K562 (cell line): ENCODE results near the gene HACL1. TPM values are rescaled to one million over a fixed set of nuclear protein-coding genes. Genes with fewer than 3 reads are reported as not detected.

ENCODE experiments used
- ATAC-seq: fragments of 200-7000 bp; cut with Tn5 transposase; 3 replicates; pipeline ENCODE4 v1.9.1; 2020; ENCODE audit warnings: moderate library complexity
- BruUV-seq: library from RNA; stranded (reverse); fragments of 400-500 nt; replicated peaks from 2 replicates; lab custom pipeline; 2021; lab: Mats Ljungman, UMichigan
- CTCF ChIA-PET: fragments of 300-600 bp; formaldehyde crosslinking; extraction: SDS; loops from one replicate; lab custom pipeline; 2021; ENCODE audit warnings: low intra/inter-chr PET ratio; lab: Yijun Ruan, JAX
- POLR2A ChIA-PET: fragments of 300-600, 350-650 bp; sonication (Branson Sonifier 250); formaldehyde crosslinking; extraction: SDS; loops from one replicate; lab custom pipeline; 2021; ENCODE audit warnings: antibody characterized with exemption, inconsistent platforms; lab: Yijun Ruan, JAX
- DNase-seq, 4 experiments: peaks; one replicate each; pipeline versions ENCODE4 v3.0.0 to v3.0.0-alpha.2; 2011 to 2018; ENCODE audit warnings: low spot score in 3 of 4, mixed read lengths in 3 of 4; ENCODE audit errors: extremely low read depth in 1 of 4
- FAIRE-seq: peaks from 2 replicates; lab custom pipeline; 2011; peaks lifted over from hg19 to GRCh38; lab: Jason Lieb, UNC
- H2AFZ ChIP-seq: 2 replicates; pipeline ENCODE4 v1.6.0; 2011; ENCODE audit warnings: low read depth, low read length, control low read depth, inconsistent platforms
- H3K27ac ChIP-seq: fragments of 200-600 bp; 3 replicates; pipeline ENCODE4 v1.8.0; 2011; ENCODE audit warnings: low read depth, mild to moderate bottlenecking, control low read depth, inconsistent platforms, low read length, moderate library complexity, mixed read lengths; ENCODE audit errors: extremely low read depth
- H3K27me3 ChIP-seq, 2 experiments: fragments of 300-600 bp in 1 of 2; 2 replicates in 1 of 2; 3 replicates in 1 of 2; pipeline versions ENCODE4 v1.6.0 to v1.8.0; 2011; ENCODE audit warnings: inconsistent platforms in 2 of 2, low read length in 2 of 2, mild to moderate bottlenecking in 1 of 2, mixed read lengths in 1 of 2, moderate library complexity in 1 of 2; ENCODE audit not compliant: control insufficient read depth in 2 of 2, insufficient read depth in 2 of 2
- H3K36me3 ChIP-seq: fragments of 300-600 bp; 3 replicates; pipeline ENCODE4 v1.8.0; 2011; ENCODE audit warnings: mild to moderate bottlenecking, low read length, inconsistent platforms; ENCODE audit not compliant: control insufficient read depth, insufficient read depth
- H3K4me1 ChIP-seq, 2 experiments: fragments of 200-600 bp in 1 of 2; replicated peaks in 1 of 2; 2 replicates in 1 of 2; 3 replicates in 1 of 2; pipeline versions ENCODE4 v1.5.1 to v1.8.0; 2011; ENCODE audit warnings: inconsistent platforms in 2 of 2, low read length in 2 of 2, mild to moderate bottlenecking in 1 of 2, mixed read lengths in 1 of 2, moderate library complexity in 1 of 2; ENCODE audit not compliant: control insufficient read depth in 2 of 2, insufficient read depth in 2 of 2
- H3K4me2 ChIP-seq: 2 replicates; pipeline ENCODE4 v1.6.1; 2011; ENCODE audit warnings: low read length, control low read depth, inconsistent platforms, mixed read lengths; ENCODE audit not compliant: insufficient read depth
- H3K4me3 ChIP-seq: fragments of 200-600 bp; sonication (generic), shearing (Covaris generic); 2 replicates; pipeline ENCODE4 v1.5.1; 2016; ENCODE audit warnings: control low read depth, inconsistent platforms
- H3K79me2 ChIP-seq: fragments of 200-600 bp; 3 replicates; pipeline ENCODE4 v1.8.0; 2011; ENCODE audit warnings: low read length, inconsistent platforms; ENCODE audit not compliant: control insufficient read depth, insufficient read depth
- H3K9ac ChIP-seq, 2 experiments: 2 replicates each; pipeline versions ENCODE4 v1.6.0 to v1.6.1; 2011; ENCODE audit warnings: low read depth in 2 of 2, low read length in 2 of 2, control low read depth in 1 of 2, inconsistent platforms in 1 of 2, mild to moderate bottlenecking in 1 of 2, mixed read lengths in 1 of 2; ENCODE audit not compliant: insufficient read depth in 1 of 2
- H3K9me1 ChIP-seq: one replicate; pipeline ENCODE4 v1.6.0; 2011; ENCODE audit warnings: inconsistent platforms, mild to moderate bottlenecking, low read length, moderate library complexity; ENCODE audit not compliant: control insufficient read depth, insufficient read depth
- H3K9me3 ChIP-seq: replicated peaks from 2 replicates; pipeline ENCODE4 v1.5.1; 2011; ENCODE audit warnings: low read depth, low read length, inconsistent platforms; ENCODE audit not compliant: control insufficient read depth, insufficient read depth
- H4K20me1 ChIP-seq: replicated peaks from 2 replicates; pipeline ENCODE4 v1.6.1; 2011; ENCODE audit warnings: low read length, inconsistent platforms, mixed read lengths; ENCODE audit not compliant: control insufficient read depth, insufficient read depth
- WGBS: fragments of 100-300 bp; shearing (Covaris generic); methylation state at CpG from one replicate; pipeline ENCODE4 v1.1.6; 2016; ENCODE audit warnings: low coverage, mixed read lengths; ENCODE audit not compliant: insufficient coverage; ENCODE audit errors: missing lambda C conversion rate; 5-methylcytosine and 5-hydroxymethylcytosine counted together
- in situ Hi-C: fragments of 300-500 bp; cut with MboI; formaldehyde crosslinking; loops from 4 replicates; pipeline ENCODE4 v1.15.0; 2018; ENCODE audit warnings: inconsistent platforms, mixed read lengths
- intact Hi-C: fragments of 100-400 bp; cut with micrococcal nuclease; formaldehyde crosslinking; loops from 2 replicates; pipeline ENCODE4 v1.14.2; 2022
- polyA plus RNA-seq, 8 experiments: library from polyadenylated mRNA; depleted of rRNA in 4 of 8; stranded (reverse) in 5 of 8; unstranded in 3 of 8; fragments of >200 nt; fragmentation: Nextera tagmentation in 2 of 8; fragmentation: Illumina TruSeq in 1 of 8; extraction: Ambion mirVana in 2 of 8; extraction: Trizol in 1 of 8; gene quantifications; 2 replicates each; pipeline versions ENCODE4 v1.2.1 to v1.2.3, GENCODE V29; 2011 to 2014; ENCODE audit warnings: inconsistent platforms in 1 of 8, missing spikeins in 1 of 8
- total RNA-seq, 7 experiments: library from RNA; depleted of rRNA in 6 of 7; stranded (reverse); fragments of >200 nt in 6 of 7; fragmentation: Illumina TruSeq in 2 of 7; extraction: Trizol in 2 of 7; gene quantifications; 2 replicates each; pipeline versions ENCODE4 v1.2.1 to v1.2.3, GENCODE V29; 2011 to 2021; ENCODE audit warnings: low replicate concordance in 1 of 7
- TF ChIP-seq, protein P1 (sequence below), 3 experiments: fragments of 200-800 bp in 1 of 3; fragments of 250-450 bp in 1 of 3; fragments of 450-650 bp in 1 of 3; sonication (Bioruptor Pico) in 1 of 3; sonication (Bioruptor generic) in 1 of 3; formaldehyde crosslinking in 1 of 3; IDR thresholded peaks; 2 replicates each; pipeline versions ENCODE4 v1.6.1 to v1.8.0; 2016 to 2022; ENCODE audit warnings: mild to moderate bottlenecking in 2 of 3, missing genetic modification characterization in 2 of 3, missing compliant biosample characterization in 1 of 3, moderate library complexity in 1 of 3
- TF ChIP-seq, protein P2 (sequence below): fragments of 450-650 bp; IDR thresholded peaks from 2 replicates; pipeline ENCODE4 v1.6.1; 2014; ENCODE audit warnings: low read depth, mild to moderate bottlenecking, moderate library complexity, borderline replicate concordance
- TF ChIP-seq, protein P3 (sequence below), 2 experiments: fragments of 450-650 bp; IDR thresholded peaks; 2 replicates each; pipeline ENCODE4 v1.6.1; 2016; ENCODE audit warnings: mild to moderate bottlenecking in 2 of 2, borderline replicate concordance in 1 of 2, low read depth in 1 of 2, moderate library complexity in 1 of 2

Gene HACL1
- total and polyA plus RNA-seq, 9 of the 15 experiments (the other 6 are each of a cell fraction or from before 2014, with no cell fraction given), result 18.9 to 61.5 (median 30.5) TPM

DNA sequence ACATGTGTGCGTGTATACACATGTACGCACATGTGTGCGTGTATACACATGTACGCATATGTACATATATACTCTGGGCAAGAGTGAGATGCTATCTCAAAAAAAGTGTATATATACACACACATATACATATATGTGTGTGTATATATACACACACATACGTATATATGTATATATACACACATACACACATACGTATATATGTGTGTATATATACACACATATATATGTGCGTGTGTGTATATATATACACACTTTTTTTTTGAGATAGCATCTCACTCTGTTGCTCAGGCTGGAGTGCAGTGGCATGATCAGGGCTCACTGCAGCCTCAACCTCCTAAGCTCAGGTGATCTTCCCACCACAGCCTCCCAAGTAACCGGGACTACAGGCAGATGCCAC, 8.4 kb downstream of the HACL1 start (continued):
- TF ChIP-seq, protein P1, sequence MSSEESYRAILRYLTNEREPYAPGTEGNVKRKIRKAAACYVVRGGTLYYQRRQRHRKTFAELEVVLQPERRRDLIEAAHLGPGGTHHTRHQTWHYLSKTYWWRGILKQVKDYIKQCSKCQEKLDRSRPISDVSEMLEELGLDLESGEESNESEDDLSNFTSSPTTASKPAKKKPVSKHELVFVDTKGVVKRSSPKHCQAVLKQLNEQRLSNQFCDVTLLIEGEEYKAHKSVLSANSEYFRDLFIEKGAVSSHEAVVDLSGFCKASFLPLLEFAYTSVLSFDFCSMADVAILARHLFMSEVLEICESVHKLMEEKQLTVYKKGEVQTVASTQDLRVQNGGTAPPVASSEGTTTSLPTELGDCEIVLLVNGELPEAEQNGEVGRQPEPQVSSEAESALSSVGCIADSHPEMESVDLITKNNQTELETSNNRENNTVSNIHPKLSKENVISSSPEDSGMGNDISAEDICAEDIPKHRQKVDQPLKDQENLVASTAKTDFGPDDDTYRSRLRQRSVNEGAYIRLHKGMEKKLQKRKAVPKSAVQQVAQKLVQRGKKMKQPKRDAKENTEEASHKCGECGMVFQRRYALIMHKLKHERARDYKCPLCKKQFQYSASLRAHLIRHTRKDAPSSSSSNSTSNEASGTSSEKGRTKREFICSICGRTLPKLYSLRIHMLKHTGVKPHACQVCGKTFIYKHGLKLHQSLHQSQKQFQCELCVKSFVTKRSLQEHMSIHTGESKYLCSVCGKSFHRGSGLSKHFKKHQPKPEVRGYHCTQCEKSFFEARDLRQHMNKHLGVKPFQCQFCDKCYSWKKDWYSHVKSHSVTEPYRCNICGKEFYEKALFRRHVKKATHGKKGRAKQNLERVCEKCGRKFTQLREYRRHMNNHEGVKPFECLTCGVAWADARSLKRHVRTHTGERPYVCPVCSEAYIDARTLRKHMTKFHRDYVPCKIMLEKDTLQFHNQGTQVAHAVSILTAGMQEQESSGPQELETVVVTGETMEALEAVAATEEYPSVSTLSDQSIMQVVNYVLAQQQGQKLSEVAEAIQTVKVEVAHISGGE (CRISPR knock-in tag; IDR thresholded peaks at IDR 0.05), result peak in 1 of 3 experiments; percentile 57; a peak in 1 of 6 replicates
- TF ChIP-seq, protein P2, sequence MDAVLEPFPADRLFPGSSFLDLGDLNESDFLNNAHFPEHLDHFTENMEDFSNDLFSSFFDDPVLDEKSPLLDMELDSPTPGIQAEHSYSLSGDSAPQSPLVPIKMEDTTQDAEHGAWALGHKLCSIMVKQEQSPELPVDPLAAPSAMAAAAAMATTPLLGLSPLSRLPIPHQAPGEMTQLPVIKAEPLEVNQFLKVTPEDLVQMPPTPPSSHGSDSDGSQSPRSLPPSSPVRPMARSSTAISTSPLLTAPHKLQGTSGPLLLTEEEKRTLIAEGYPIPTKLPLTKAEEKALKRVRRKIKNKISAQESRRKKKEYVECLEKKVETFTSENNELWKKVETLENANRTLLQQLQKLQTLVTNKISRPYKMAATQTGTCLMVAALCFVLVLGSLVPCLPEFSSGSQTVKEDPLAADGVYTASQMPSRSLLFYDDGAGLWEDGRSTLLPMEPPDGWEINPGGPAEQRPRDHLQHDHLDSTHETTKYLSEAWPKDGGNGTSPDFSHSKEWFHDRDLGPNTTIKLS, result no peak

DNA sequence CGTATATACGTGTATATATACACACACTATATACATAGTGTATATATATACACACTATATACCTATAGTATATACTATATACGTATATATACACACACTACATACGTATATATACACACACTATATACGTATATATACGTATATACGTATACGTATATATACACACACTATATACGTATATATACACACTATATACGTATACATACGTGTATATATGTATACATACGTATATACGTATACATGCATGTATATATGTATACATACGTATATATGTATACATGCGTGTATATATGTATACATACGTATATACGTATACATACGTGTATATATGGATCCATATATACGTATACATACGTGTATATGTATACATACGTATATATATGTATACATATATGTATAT, 9.4 kb downstream of the HACL1 start:
- WGBS, result 94% methylated on average over 21 of the region's 21 CpGs
- ATAC-seq, result no peak
- TF ChIP-seq, protein P3, sequence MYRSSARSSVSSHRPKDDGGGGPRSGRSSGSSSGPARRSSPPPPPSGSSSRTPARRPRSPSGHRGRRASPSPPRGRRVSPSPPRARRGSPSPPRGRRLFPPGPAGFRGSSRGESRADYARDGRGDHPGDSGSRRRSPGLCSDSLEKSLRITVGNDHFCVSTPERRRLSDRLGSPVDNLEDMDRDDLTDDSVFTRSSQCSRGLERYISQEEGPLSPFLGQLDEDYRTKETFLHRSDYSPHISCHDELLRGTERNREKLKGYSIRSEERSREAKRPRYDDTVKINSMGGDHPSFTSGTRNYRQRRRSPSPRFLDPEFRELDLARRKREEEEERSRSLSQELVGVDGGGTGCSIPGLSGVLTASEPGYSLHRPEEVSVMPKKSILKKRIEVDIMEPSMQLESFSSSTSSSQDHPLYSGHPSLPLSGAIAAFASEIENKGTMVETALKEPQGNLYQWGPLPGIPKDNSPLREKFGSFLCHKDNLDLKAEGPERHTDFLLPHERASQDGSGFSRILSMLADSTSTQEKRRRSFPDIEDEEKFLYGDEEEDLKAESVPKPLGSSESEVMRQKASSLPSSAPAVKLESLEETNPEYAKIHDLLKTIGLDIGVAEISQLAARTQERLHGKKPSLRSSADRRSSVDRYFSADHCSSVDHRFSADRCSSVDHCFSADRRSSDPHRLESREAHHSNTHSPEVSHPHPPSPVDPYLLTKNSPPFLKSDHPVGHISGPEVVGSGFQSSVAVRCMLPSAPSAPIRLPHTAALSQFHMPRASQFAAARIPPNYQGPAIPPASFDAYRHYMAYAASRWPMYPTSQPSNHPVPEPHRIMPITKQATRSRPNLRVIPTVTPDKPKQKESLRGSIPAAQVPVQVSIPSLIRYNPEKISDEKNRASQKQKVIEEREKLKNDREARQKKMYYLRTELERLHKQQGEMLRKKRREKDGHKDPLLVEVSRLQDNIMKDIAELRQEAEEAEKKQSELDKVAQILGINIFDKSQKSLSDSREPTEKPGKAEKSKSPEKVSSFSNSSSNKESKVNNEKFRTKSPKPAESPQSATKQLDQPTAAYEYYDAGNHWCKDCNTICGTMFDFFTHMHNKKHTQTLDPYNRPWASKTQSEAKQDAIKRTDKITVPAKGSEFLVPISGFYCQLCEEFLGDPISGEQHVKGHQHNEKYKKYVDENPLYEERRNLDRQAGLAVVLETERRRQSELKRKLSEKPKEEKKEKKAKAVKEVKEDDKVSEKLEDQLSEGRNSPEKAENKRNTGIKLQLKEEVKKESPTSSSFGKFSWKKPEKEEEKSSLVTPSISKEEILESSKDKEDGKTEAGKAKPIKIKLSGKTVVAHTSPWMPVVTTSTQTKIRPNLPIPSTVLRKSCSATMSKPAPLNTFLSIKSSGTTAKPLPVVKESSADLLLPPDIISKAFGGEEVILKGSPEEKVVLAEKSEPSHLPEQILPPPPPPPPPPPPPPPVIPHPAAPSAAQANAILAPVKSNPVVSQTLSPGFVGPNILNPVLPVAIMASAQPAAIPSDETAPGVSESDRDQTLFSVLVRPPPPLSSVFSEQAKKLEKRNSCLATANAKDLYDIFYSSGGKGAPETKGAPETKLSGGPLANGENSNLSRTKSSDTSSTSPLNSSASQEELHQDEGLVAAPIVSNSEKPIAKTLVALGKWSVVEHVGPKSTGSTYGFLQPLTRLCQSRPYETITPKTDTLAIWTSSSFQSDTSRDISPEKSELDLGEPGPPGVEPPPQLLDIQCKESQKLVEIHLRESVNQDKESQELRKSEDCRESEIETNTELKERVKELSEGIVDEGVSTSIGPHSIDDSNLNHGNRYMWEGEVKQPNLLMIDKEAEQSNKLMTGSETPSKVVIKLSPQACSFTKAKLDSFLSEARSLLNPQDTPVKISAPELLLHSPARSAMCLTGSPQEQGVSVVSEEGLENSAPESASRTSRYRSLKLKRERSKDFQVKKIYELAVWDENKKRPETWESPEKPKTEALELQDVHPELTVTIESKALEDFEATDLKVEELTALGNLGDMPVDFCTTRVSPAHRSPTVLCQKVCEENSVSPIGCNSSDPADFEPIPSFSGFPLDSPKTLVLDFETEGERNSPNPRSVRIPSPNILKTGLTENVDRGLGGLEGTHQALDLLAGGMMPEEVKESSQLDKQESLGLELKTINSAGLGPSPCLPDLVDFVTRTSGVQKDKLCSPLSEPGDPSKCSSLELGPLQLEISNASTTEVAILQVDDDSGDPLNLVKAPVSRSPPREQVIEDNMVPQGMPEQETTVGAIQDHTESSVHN (IDR thresholded peaks at IDR 0.05; ENCODE audit: borderline replicate concordance in 1 of 2, low read depth in 1 of 2), result no peak

More for the DNA sequence above, 9.4 kb downstream of the HACL1 start:
- ChIA-PET CTCF (no interaction called here), POLR2A (no interaction called here)
- intact Hi-C loops (no loop called here), in situ Hi-C loops (no loop called here)
- no peaks in the 10 kb centered on the region for H3K4me1 ChIP-seq
- H3K9me3 ChIP-seq, result peaks cover 4% of the 10 kb centered on the region; the same call in 1 of the 2 replicates
- H3K4me3 ChIP-seq, result no peak overlapping the region
- no TSS peak for BruUV-seq
- no peak for DNase-seq
- no peak overlapping the region for H3K4me2 ChIP-seq
- peaks cover 26% of the 10 kb centered on the region; the same call in 2 of the 3 replicates for H3K36me3 ChIP-seq
- no peaks in the 10 kb centered on the region for H3K27me3 ChIP-seq
- H2AFZ ChIP-seq, result no peak overlapping the region
- H3K9ac ChIP-seq, result no peak overlapping the region
- no peak for FAIRE-seq
- no peaks in the 10 kb centered on the region for H3K9me1 ChIP-seq
- no peak overlapping the region for H3K27ac ChIP-seq
- no peaks in the 10 kb centered on the region for H3K79me2 ChIP-seq
- H4K20me1 ChIP-seq, result no peaks in the 10 kb centered on the region
